Calu3 (cell line): Measurements from ENCODE around the gene SLIT3. TPM values are rescaled to one million over a fixed set of nuclear protein-coding genes. Genes with fewer than 3 reads are reported as not detected.

Experiments
- BruUV-seq: library from RNA; stranded (reverse); fragments of 400-500 nt; replicated peaks from 2 replicates; lab custom pipeline; 2021; lab: Mats Ljungman, UMichigan
- CTCF ChIA-PET: fragments of 300-600 bp; sonication (Branson Sonifier 250); formaldehyde crosslinking; loops from one replicate; lab custom pipeline; 2022; ENCODE audit warnings: antibody characterized with exemption; lab: Charles Lee
- DNase-seq: peaks from one replicate; pipeline ENCODE4 v3.0.0; 2022
- H3K27ac Mint-ChIP-seq: one replicate; pipeline ENCODE4 v1.8.0; 2022; ENCODE audit warnings: mixed read lengths; ENCODE audit not compliant: unreplicated experiment
- H3K27me3 Mint-ChIP-seq: one replicate; pipeline ENCODE4 v1.8.0; 2022; ENCODE audit warnings: mixed read lengths; ENCODE audit not compliant: unreplicated experiment
- H3K36me3 Mint-ChIP-seq: one replicate; pipeline ENCODE4 v1.8.0; 2022; ENCODE audit warnings: mild to moderate bottlenecking, moderate library complexity, mixed read lengths; ENCODE audit not compliant: insufficient read depth, unreplicated experiment
- H3K4me1 Mint-ChIP-seq: one replicate; pipeline ENCODE4 v1.8.0; 2022; ENCODE audit warnings: mild to moderate bottlenecking, low read depth, mixed read lengths; ENCODE audit not compliant: unreplicated experiment
- H3K4me3 Mint-ChIP-seq: one replicate; pipeline ENCODE4 v1.8.0; 2022; ENCODE audit warnings: mild to moderate bottlenecking, low read depth, moderate library complexity, mixed read lengths; ENCODE audit not compliant: unreplicated experiment
- H3K9me3 Mint-ChIP-seq: one replicate; pipeline ENCODE4 v1.8.0; 2022; ENCODE audit warnings: low read depth, mixed read lengths; ENCODE audit not compliant: unreplicated experiment
- CTCF ChIP-seq: fragments of 200-600 bp; IDR thresholded peaks from one replicate; pipeline ENCODE4 v1.8.0; 2022; ENCODE audit warnings: antibody characterized with exemption; ENCODE audit not compliant: unreplicated experiment
- intact Hi-C: fragments of 100-400 bp; cut with micrococcal nuclease; formaldehyde crosslinking; loops from one replicate; pipeline ENCODE4 v1.10.0; 2022; ENCODE audit not compliant: unreplicated experiment
- total RNA-seq: library from RNA; stranded (reverse); gene quantifications from 2 replicates; pipeline ENCODE4 v1.2.3, GENCODE V29; 2022

The SLIT3 gene
- total RNA-seq, 1 experiment from 2014 or later: not detected

- no peaks in the 10 kb centered on the region for H3K36me3 Mint-ChIP-seq
- CTCF ChIA-PET: no interaction called here
- H3K9me3 Mint-ChIP-seq: no peaks in the 10 kb centered on the region
- intact Hi-C loops: no loop called here
- no TSS peak for BruUV-seq
- no peak for TF ChIP-seq CTCF
- H3K4me3 Mint-ChIP-seq: no peak overlapping the region
- no peak for DNase-seq
- no peaks in the 10 kb centered on the region for H3K4me1 Mint-ChIP-seq
- H3K27me3 Mint-ChIP-seq: peaks cover 96% of the 10 kb centered on the region
- no peak overlapping the region for H3K27ac Mint-ChIP-seq
These were observed 606.6 kb downstream of the SLIT3 start for GRCh38 chr5:168694289-168694688.

- Mint-ChIP-seq H3K27me3 (peaks cover 92% of the 10 kb centered on the region), H3K4me1 (no peaks in the 10 kb centered on the region), H3K4me3 (no peak overlapping the region), H3K27ac (no peak overlapping the region), H3K36me3 (no peaks in the 10 kb centered on the region), H3K9me3 (no peaks in the 10 kb centered on the region)
- no peak for DNase-seq
- CTCF ChIA-PET: no interaction called here
- intact Hi-C loops: no loop called here
- no peak for TF ChIP-seq CTCF
- BruUV-seq: no TSS peak
These were observed 607.1 kb downstream of the SLIT3 start for GRCh38 chr5:168693883-168694282.

- Mint-ChIP-seq H3K27me3 (peaks cover 90% of the 10 kb centered on the region), H3K4me3 (no peak overlapping the region), H3K36me3 (no peaks in the 10 kb centered on the region), H3K9me3 (no peaks in the 10 kb centered on the region), H3K27ac (no peak overlapping the region), H3K4me1 (no peaks in the 10 kb centered on the region)
- BruUV-seq: no TSS peak
- intact Hi-C loops: no loop called here
- DNase-seq: no peak
- TF ChIP-seq CTCF: no peak
- CTCF ChIA-PET: no interaction called here
These were observed 607.6 kb downstream of the SLIT3 start for GRCh38 chr5:168693297-168693696.

GRCh38 chr5:168691891-168692290, 609.0 kb downstream of the SLIT3 start:
- no peak for DNase-seq
- CTCF ChIA-PET: no interaction called here
- intact Hi-C loops: no loop called here

More at GRCh38 chr5:168691891-168692290, 609.0 kb downstream of the SLIT3 start:
- BruUV-seq: no TSS peak
- no peak overlapping the region for H3K4me3 Mint-ChIP-seq
- H3K4me1 Mint-ChIP-seq: no peaks in the 10 kb centered on the region
- H3K27ac Mint-ChIP-seq: no peak overlapping the region
- H3K9me3 Mint-ChIP-seq: no peaks in the 10 kb centered on the region
- peaks cover 90% of the 10 kb centered on the region for H3K27me3 Mint-ChIP-seq
- no peak for TF ChIP-seq CTCF
- no peaks in the 10 kb centered on the region for H3K36me3 Mint-ChIP-seq
